Keratinocyte (primary cell): ENCODE results near the gene DTL. TPM values are rescaled to one million over a fixed set of nuclear protein-coding genes. Genes with fewer than 3 reads are reported as not detected.

Experiments used
- DNase-seq: peaks from one replicate; pipeline ENCODE4 v3.0.0-alpha.2; 2011; ENCODE audit warnings: low read depth, missing footprints, low spot score
- FAIRE-seq: peaks from 2 replicates; lab custom pipeline; 2011; peaks lifted over from hg19 to GRCh38; lab: Jason Lieb, UNC
- H2AFZ ChIP-seq: 2 replicates; pipeline ENCODE4 v1.6.0; 2012; ENCODE audit warnings: low read length, control low read depth, inconsistent platforms; ENCODE audit not compliant: control insufficient read depth
- H3K27ac ChIP-seq: 2 replicates; pipeline ENCODE4 v1.5.1; 2011; ENCODE audit warnings: low read length; ENCODE audit not compliant: control insufficient read depth, insufficient read depth
- H3K27me3 ChIP-seq: 3 replicates; pipeline ENCODE4 v1.6.0; 2011; ENCODE audit warnings: low read length; ENCODE audit not compliant: control insufficient read depth, insufficient read depth; ENCODE audit errors: extremely low read depth
- H3K36me3 ChIP-seq, 2 experiments: 2 replicates in 1 of 2; 3 replicates in 1 of 2; pipeline ENCODE4 v1.5.1; 2011; ENCODE audit warnings: low read length in 2 of 2, mild to moderate bottlenecking in 1 of 2; ENCODE audit not compliant: control insufficient read depth in 2 of 2, insufficient read depth in 2 of 2; ENCODE audit errors: extremely low read depth in 1 of 2
- H3K4me1 ChIP-seq: 3 replicates; pipeline ENCODE4 v1.5.1; 2011; ENCODE audit warnings: low read length; ENCODE audit not compliant: control insufficient read depth, insufficient read depth; ENCODE audit errors: extremely low read depth
- H3K4me2 ChIP-seq: 3 replicates; pipeline ENCODE4 v1.6.0; 2011; ENCODE audit warnings: low read depth, low read length; ENCODE audit not compliant: control insufficient read depth, insufficient read depth; ENCODE audit errors: extremely low read depth
- H3K4me3 ChIP-seq, 3 experiments: fragments of 200-600 bp in 1 of 3; sonication (generic) in 1 of 3; 2 replicates in 2 of 3; 3 replicates in 1 of 3; pipeline ENCODE4 v1.5.1; 2011 to 2016; ENCODE audit warnings: low read length in 3 of 3, mild to moderate bottlenecking in 3 of 3, control low read depth in 2 of 3, inconsistent platforms in 1 of 3, low read depth in 1 of 3, mixed read lengths in 1 of 3, mixed run types in 1 of 3, moderate library complexity in 1 of 3; ENCODE audit not compliant: control insufficient read depth in 2 of 3, insufficient read depth in 2 of 3; ENCODE audit errors: extremely low read depth in 1 of 3
- H3K79me2 ChIP-seq: 2 replicates; pipeline ENCODE4 v1.6.0; 2012; ENCODE audit warnings: low read length; ENCODE audit not compliant: control insufficient read depth, insufficient read depth
- H3K9ac ChIP-seq: 3 replicates; pipeline ENCODE4 v1.6.0; 2011; ENCODE audit warnings: low read length; ENCODE audit not compliant: control insufficient read depth, insufficient read depth; ENCODE audit errors: extremely low read depth
- H3K9me1 ChIP-seq: 3 replicates; pipeline ENCODE4 v1.6.0; 2011; ENCODE audit warnings: low read length; ENCODE audit not compliant: control insufficient read depth, insufficient read depth; ENCODE audit errors: extremely low read depth
- H3K9me3 ChIP-seq: 2 replicates; pipeline ENCODE4 v1.5.1; 2012; ENCODE audit warnings: low read depth, low read length; ENCODE audit not compliant: control insufficient read depth
- H4K20me1 ChIP-seq: 3 replicates; pipeline ENCODE4 v1.6.0; 2011; ENCODE audit warnings: low read length; ENCODE audit not compliant: control insufficient read depth, insufficient read depth; ENCODE audit errors: extremely low read depth
- CTCF ChIP-seq, 3 experiments: IDR thresholded peaks in 1 of 3; conservative IDR thresholded peaks in 1 of 3; optimal IDR thresholded peaks in 1 of 3; 2 replicates in 2 of 3; 3 replicates in 1 of 3; pipeline versions ENCODE3 to v1.5.1; 2011; ENCODE audit warnings: low read length in 3 of 3, mild to moderate bottlenecking in 3 of 3, moderate library complexity in 2 of 3, control low read depth in 1 of 3, inconsistent platforms in 1 of 3; ENCODE audit not compliant: insufficient read depth in 2 of 3; ENCODE audit errors: extremely low read depth in 1 of 3
- EZH2 ChIP-seq: IDR thresholded peaks from one replicate; pipeline ENCODE4 v1.6.1; 2012; ENCODE audit warnings: inconsistent platforms, mild to moderate bottlenecking, low read length, moderate library complexity
- dilution Hi-C: fragments of 300-500 bp; cut with MboI; formaldehyde crosslinking; loops from one replicate; pipeline ENCODE4 v1.7.0; 2020; ENCODE audit warnings: low sequenced_read_pairs; ENCODE audit not compliant: extremely low pct_ligation_motif_present
- polyA plus RNA-seq, 5 experiments: library from polyadenylated mRNA; depleted of rRNA in 3 of 5; stranded (reverse) in 3 of 5; stranded (forward) in 1 of 5; unstranded in 1 of 5; fragments of >200 nt; gene quantifications; 1 replicate in 1 of 5; 2 replicates in 3 of 5; 3 replicates in 1 of 5; pipeline versions ENCODE4 v1.2.1 to v1.2.3, GENCODE V29; 2011 to 2012; ENCODE audit warnings: missing spikeins in 2 of 5, low read depth in 1 of 5, low replicate concordance in 1 of 5

The DTL gene
- polyA plus RNA-seq, 1 donor (not counting 4 experiments of a cell fraction or from before 2014, with no cell fraction given) = 9.3 TPM

DNA sequence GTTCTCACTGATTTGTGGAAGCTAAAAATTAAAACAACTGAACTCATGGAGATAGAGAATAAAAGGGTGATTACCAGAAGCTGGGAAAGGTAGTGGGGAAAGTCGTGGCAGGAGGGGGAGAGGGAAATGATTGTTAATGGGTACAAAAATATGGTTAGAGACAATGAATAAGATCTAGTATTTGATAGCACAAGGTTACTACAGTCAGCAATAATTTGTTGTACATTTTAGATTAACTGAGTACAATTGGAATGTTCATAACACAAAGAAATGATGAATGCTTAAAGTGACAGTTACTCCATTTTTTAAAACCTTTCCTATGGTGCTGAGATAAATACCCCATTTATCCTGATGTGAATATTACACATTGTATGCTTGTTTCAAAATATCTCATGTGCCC is 102.3 kb downstream of the DTL start:
- H4K20me1 ChIP-seq = no peaks in the 10 kb centered on the region
- H3K9me1 ChIP-seq = no peaks in the 10 kb centered on the region
- no peak overlapping the region for H3K9ac ChIP-seq
- no peaks in the 10 kb centered on the region for H3K27me3 ChIP-seq
- no peaks in the 10 kb centered on the region for H3K36me3 ChIP-seq
- FAIRE-seq (no peak), DNase-seq (no peak)
- no peak overlapping the region for H2AFZ ChIP-seq
- peaks cover 18% of the 10 kb centered on the region for H3K4me1 ChIP-seq
- no peak overlapping the region for H3K4me3 ChIP-seq
- H3K27ac ChIP-seq = no peak overlapping the region
- no peaks in the 10 kb centered on the region for H3K79me2 ChIP-seq
- H3K4me2 ChIP-seq = no peak overlapping the region
- H3K9me3 ChIP-seq = no peaks in the 10 kb centered on the region
- no peak for TF ChIP-seq EZH2
- no peak for TF ChIP-seq CTCF (optimal IDR thresholded peaks at IDR 0.05 in 1 of 3, IDR thresholded peaks at IDR 0.05 in 1 of 3, conservative IDR thresholded peaks at IDR 0.05 in 1 of 3; ENCODE audit: extremely low read depth in 1 of 3, insufficient read depth in 2 of 3, low read length in 3 of 3)
- dilution Hi-C loops = no loop called here

DNA sequence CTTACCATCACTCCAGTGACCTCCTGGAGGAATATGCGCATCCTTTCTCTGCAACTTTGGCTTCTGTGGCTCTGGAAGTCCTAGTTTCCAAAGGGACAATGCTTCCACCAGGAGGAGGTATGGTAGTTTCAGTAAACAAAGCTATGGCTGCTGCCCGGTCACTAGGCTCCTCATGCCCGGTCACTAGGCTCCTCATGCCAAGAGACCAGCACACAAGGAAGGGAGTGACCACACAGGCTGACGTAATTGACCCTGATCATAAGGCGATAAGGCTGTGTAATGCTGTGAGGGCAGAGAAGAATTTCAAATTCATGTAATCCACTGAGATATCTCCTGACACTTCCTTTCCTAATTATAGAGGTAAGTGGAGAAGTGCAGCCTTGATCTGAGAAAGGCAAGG is 102.9 kb downstream of the DTL start:
- Histone ChIP-seq H2AFZ (no peak overlapping the region), H3K36me3 (no peaks in the 10 kb centered on the region), H3K4me1 (peaks cover 18% of the 10 kb centered on the region), H3K4me2 (no peak overlapping the region), H3K9me1 (no peaks in the 10 kb centered on the region), H3K9me3 (no peaks in the 10 kb centered on the region), H3K79me2 (no peaks in the 10 kb centered on the region), H3K9ac (no peak overlapping the region), H3K27me3 (no peaks in the 10 kb centered on the region), H3K4me3 (no peak overlapping the region), H4K20me1 (no peaks in the 10 kb centered on the region), H3K27ac (no peak overlapping the region)
- FAIRE-seq (no peak), DNase-seq (no peak)
- dilution Hi-C loops = no loop called here
- TF ChIP-seq EZH2 (no peak), CTCF (optimal IDR thresholded peaks at IDR 0.05 in 1 of 3, IDR thresholded peaks at IDR 0.05 in 1 of 3, conservative IDR thresholded peaks at IDR 0.05 in 1 of 3; ENCODE audit: extremely low read depth in 1 of 3, insufficient read depth in 2 of 3, low read length in 3 of 3) (no peak)
